GM12878 (cell line): ENCODE measurements around the gene ANP32E. TPM values are rescaled to one million over a fixed set of nuclear protein-coding genes. Genes with fewer than 3 reads are reported as not detected.

Source experiments
- ATAC-seq: fragments of 200-7000 bp; cut with Tn5 transposase; 3 replicates; pipeline ENCODE4 v1.9.1; 2020; ENCODE audit warnings: mild to moderate bottlenecking, moderate library complexity
- BruUV-seq: library from RNA; stranded (reverse); fragments of 400-500 nt; replicated peaks from 2 replicates; lab custom pipeline; 2021; lab: Mats Ljungman, UMichigan
- CTCF ChIA-PET: fragments of 300-600 bp; sonication (Branson Sonifier 250); formaldehyde crosslinking; extraction: SDS; loops from one replicate; lab custom pipeline; 2021; ENCODE audit warnings: inconsistent platforms; lab: Yijun Ruan, JAX
- POLR2A ChIA-PET: fragments of 350-600 bp; formaldehyde crosslinking; extraction: SDS; loops from one replicate; lab custom pipeline; 2021; ENCODE audit warnings: inconsistent platforms; lab: Charles Lee
- RAD21 ChIA-PET: fragments of 300-600 bp; sonication (Branson Sonifier 250); formaldehyde crosslinking; loops from one replicate; lab custom pipeline; 2023; ENCODE audit warnings: antibody characterized with exemption; ENCODE audit not compliant: unreplicated experiment; lab: Charles Lee
- SMC1A ChIA-PET: fragments of 300-600 bp; sonication (Branson Sonifier 250); formaldehyde crosslinking; loops from one replicate; lab custom pipeline; 2023; ENCODE audit not compliant: unreplicated experiment, uncharacterized antibody; lab: Charles Lee
- DNase-seq: peaks from one replicate; pipeline ENCODE4 v3.0.0-alpha.2; 2011; ENCODE audit warnings: low read depth, low spot score
- FAIRE-seq: peaks from 3 replicates; lab custom pipeline; 2011; peaks lifted over from hg19 to GRCh38; lab: Jason Lieb, UNC
- H2AFZ ChIP-seq: 2 replicates; pipeline ENCODE4 v1.6.0; 2011; ENCODE audit warnings: low read depth, low read length, control low read depth; ENCODE audit not compliant: control insufficient read depth
- H3K27ac ChIP-seq: 2 replicates; pipeline ENCODE4 v1.5.1; 2011; ENCODE audit warnings: control low read depth; ENCODE audit not compliant: control insufficient read depth, insufficient read depth
- H3K27me3 ChIP-seq, 2 experiments: replicated peaks in 1 of 2; 2 replicates each; pipeline versions ENCODE4 v1.6.0 to v1.6.1; 2011; ENCODE audit warnings: low read length in 1 of 2; ENCODE audit not compliant: control insufficient read depth in 2 of 2, insufficient read depth in 2 of 2
- H3K36me3 ChIP-seq, 2 experiments: 2 replicates each; pipeline ENCODE4 v1.5.1; 2011; ENCODE audit warnings: low read length in 1 of 2; ENCODE audit not compliant: control insufficient read depth in 2 of 2, insufficient read depth in 2 of 2
- H3K4me1 ChIP-seq: 2 replicates; pipeline ENCODE4 v1.6.1; 2011; ENCODE audit warnings: mild to moderate bottlenecking, low read length, moderate library complexity, mixed read lengths; ENCODE audit not compliant: control insufficient read depth, insufficient read depth
- H3K4me2 ChIP-seq: 2 replicates; pipeline ENCODE4 v1.6.0; 2011; ENCODE audit warnings: control low read depth; ENCODE audit not compliant: control insufficient read depth, insufficient read depth
- H3K4me3 ChIP-seq: fragments of 200-600 bp; sonication (generic); 2 replicates; pipeline ENCODE4 v1.5.1; 2016
- H3K79me2 ChIP-seq: 2 replicates; pipeline ENCODE4 v1.6.0; 2011; ENCODE audit warnings: low read length; ENCODE audit not compliant: control insufficient read depth, insufficient read depth
- H3K9ac ChIP-seq: 2 replicates; pipeline ENCODE4 v1.8.0; 2011; ENCODE audit warnings: low read length, control low read depth, mixed read lengths; ENCODE audit not compliant: control insufficient read depth, insufficient read depth
- H3K9me3 ChIP-seq: replicated peaks from 3 replicates; pipeline ENCODE4 v1.5.1; 2011; ENCODE audit warnings: mild to moderate bottlenecking, low read length; ENCODE audit not compliant: control insufficient read depth, insufficient read depth
- H4K20me1 ChIP-seq: 2 replicates; pipeline ENCODE4 v1.6.0; 2011; ENCODE audit not compliant: control insufficient read depth, insufficient read depth
- IRF5 ChIP-seq: fragments of 450-650 bp; IDR thresholded peaks from 2 replicates; pipeline ENCODE4 v1.6.1; 2017; ENCODE audit warnings: borderline replicate concordance
- RAD21 ChIP-seq: IDR thresholded peaks from 2 replicates; pipeline ENCODE4 v1.6.1; 2011; ENCODE audit warnings: mild to moderate bottlenecking, low read depth, low read length, moderate library complexity; ENCODE audit not compliant: insufficient read depth
- RCOR1 ChIP-seq: conservative IDR thresholded peaks from 2 replicates; pipeline ENCODE4 v1.6.1; 2012; ENCODE audit warnings: low read depth, low read length, improper control_type of control experiment
- SUPT20H ChIP-seq: IDR thresholded peaks from 2 replicates; pipeline ENCODE4 v1.6.1; 2011; ENCODE audit warnings: low read depth, mild to moderate bottlenecking, low read length, moderate library complexity, borderline replicate concordance; ENCODE audit not compliant: control insufficient read depth
- WGBS: methylation state at CpG from one replicate; pipeline ENCODE4 v1.1.6; 2016; ENCODE audit warnings: low lambda C conversion rate; ENCODE audit not compliant: insufficient replicate concordance, insufficient coverage; ENCODE audit errors: missing lambda C conversion rate; 5-methylcytosine and 5-hydroxymethylcytosine counted together
- in situ Hi-C: fragments of 300-500 bp; cut with MboI; formaldehyde crosslinking; loops from 9 replicates; pipeline ENCODE4 v1.14.3; 2018; ENCODE audit warnings: mixed read lengths
- intact Hi-C: fragments of 100-400 bp; cut with micrococcal nuclease; formaldehyde crosslinking; loops from one replicate; pipeline ENCODE4 v1.14.2; 2022; ENCODE audit not compliant: unreplicated experiment
- polyA plus RNA-seq, 11 experiments: library from polyadenylated mRNA; depleted of rRNA in 4 of 11; unstranded in 6 of 11; stranded (reverse) in 5 of 11; fragments of >200 nt; fragmentation: Nextera tagmentation in 4 of 11; fragmentation: Illumina TruSeq in 1 of 11; extraction: Ambion mirVana in 4 of 11; extraction: Trizol in 1 of 11; gene quantifications; 1 replicate in 1 of 11; 2 replicates in 10 of 11; pipeline versions ENCODE4 v1.2.1 to v1.2.3, GENCODE V29; 2011 to 2016; ENCODE audit warnings: inconsistent platforms in 2 of 11, missing spikeins in 2 of 11, low read depth in 1 of 11
- total RNA-seq, 4 experiments: library from RNA; depleted of rRNA in 3 of 4; stranded (reverse); fragments of >200 nt in 3 of 4; fragmentation: Illumina TruSeq in 1 of 4; extraction: Trizol in 1 of 4; gene quantifications; 2 replicates each; pipeline versions ENCODE4 v1.2.1 to v1.2.3, GENCODE V29; 2013 to 2021

The ANP32E gene
- total and polyA plus RNA-seq, 10 of the 15 experiments (the other 5 are each of a cell fraction or from before 2014, with no cell fraction given): 59.2 to 250 (median 121) TPM

GRCh38 chr1:150271291-150271959 is 35.5 kb upstream of the ANP32E start:
- Histone ChIP-seq H3K9ac (no peak overlapping the region), H2AFZ (no peak overlapping the region), H3K4me2 (no peak overlapping the region), H3K79me2 (peaks cover 26% of the 10 kb centered on the region), H4K20me1 (no peaks in the 10 kb centered on the region), H3K9me3 (no peaks in the 10 kb centered on the region), H3K4me3 (no peak overlapping the region), H3K36me3 (0 out of 4 replicates have a peak, but pooled peaks cover 0 to 2% of the 10 kb centered on the region in 2 experiments), H3K4me1 (peaks cover 13% of the 10 kb centered on the region), H3K27me3 (no peaks in the 10 kb centered on the region), H3K27ac (no peak overlapping the region)
- WGBS: 95% methylated on average over 7 of the region's 7 CpGs
- ATAC-seq: no peak
- CTCF ChIA-PET: interaction anchor here (0.6 to 4.3 kb wide), 3 partner anchors 10 to 19 kb away, joined by 3 to 29 read pairs (median 14); partner anchors contain the start of gene CIART
- no peak for FAIRE-seq
- no TSS peak for BruUV-seq
- SMC1A ChIA-PET: interaction anchor here (1.3 to 2.4 kb wide), 2 partner anchors 10 to 15 kb away, joined by 5 to 6 read pairs; no protein-coding TSS in a partner anchor
- intact Hi-C loops (loop anchor here (5.0 kb wide), 1 partner anchor 34 kb away; the partner anchor contains the start of gene ANP32E), in situ Hi-C loops (no loop called here)
- DNase-seq: no peak
- POLR2A ChIA-PET: interaction anchor here (1.7 to 1.8 kb wide), 2 partner anchors 9 to 92 kb away, joined by 4 to 6 read pairs; partner anchors contain the start of gene RPRD2
- RAD21 ChIA-PET: no interaction called here
- TF ChIP-seq RCOR1 (no peak), SUPT20H (no peak), RAD21 (no peak), IRF5 (no peak)
